Stimulated activated CD4-positive, alpha-beta T cell treated with anti-CD3 and anti-CD28 coated beads, Interleukin-12 subunit alpha, Interleukin-12 subunit beta, amount 100 ng/mL, for 4 hours (primary cell): ENCODE results near the gene CARMIL1.
"Not testable (repeated sequence)": the region's sequence is repeated elsewhere in the genome, so short reads cannot be mapped to it uniquely, and the experiment has no call there.

ENCODE experiments used
- DNase-seq: peaks from one replicate; pipeline ENCODE4 v3.0.0-alpha.2; 2020

The CARMIL1 gene

GRCh38 chr6:25414755-25415154 lies 135.6 kb downstream of the CARMIL1 start:
- no peak for DNase-seq

- DNase-seq = no peak
Measured at GRCh38 chr6:25415274-25415673, 136.1 kb downstream of the CARMIL1 start.

- DNase-seq = no peak
Measured at GRCh38 chr6:25415701-25416100, 136.5 kb downstream of the CARMIL1 start.

GRCh38 chr6:25417046-25417605 lies 138.0 kb downstream of the CARMIL1 start:
- no peak for DNase-seq

GRCh38 chr6:25418454-25419052 lies 139.4 kb downstream of the CARMIL1 start:
- no peak for DNase-seq

GRCh38 chr6:25419879-25420278 lies 140.7 kb downstream of the CARMIL1 start:
- no peak for DNase-seq

GRCh38 chr6:25423358-25423757 lies 144.2 kb downstream of the CARMIL1 start:
- no peak for DNase-seq

- no peak for DNase-seq
Measured at GRCh38 chr6:25424303-25424702, 145.1 kb downstream of the CARMIL1 start.

GRCh38 chr6:25427549-25427948 lies 148.4 kb downstream of the CARMIL1 start:
- DNase-seq = no peak

- DNase-seq = no peak
Measured at GRCh38 chr6:25428758-25429317, 149.7 kb downstream of the CARMIL1 start.

- no peak for DNase-seq
Measured at GRCh38 chr6:25431306-25431974, 152.3 kb downstream of the CARMIL1 start.

- no peak for DNase-seq
Measured at GRCh38 chr6:25431975-25432307, 152.8 kb downstream of the CARMIL1 start.

- DNase-seq = no peak
Measured at GRCh38 chr6:25434921-25435320, 155.7 kb downstream of the CARMIL1 start.

GRCh38 chr6:25435416-25435985 lies 156.3 kb downstream of the CARMIL1 start:
- no peak for DNase-seq

GRCh38 chr6:25436760-25437159 lies 157.6 kb downstream of the CARMIL1 start:
- DNase-seq = no peak

- no peak for DNase-seq
Measured at GRCh38 chr6:25439368-25439767, 160.2 kb downstream of the CARMIL1 start.

- no peak for DNase-seq
Measured at GRCh38 chr6:25441663-25442270, 162.6 kb downstream of the CARMIL1 start.

GRCh38 chr6:25442898-25443297 lies 163.7 kb downstream of the CARMIL1 start:
- no peak for DNase-seq

- DNase-seq = not testable (repeated sequence)
Measured at GRCh38 chr6:25444521-25444920, 165.3 kb downstream of the CARMIL1 start.

- DNase-seq = no peak
Measured at GRCh38 chr6:25446830-25447569, 167.8 kb downstream of the CARMIL1 start.

- no peak for DNase-seq
Measured at GRCh38 chr6:25447570-25447929, 168.4 kb downstream of the CARMIL1 start.

GRCh38 chr6:25448965-25449538 lies 169.9 kb downstream of the CARMIL1 start:
- no peak for DNase-seq

- no peak for DNase-seq
Measured at GRCh38 chr6:25449774-25450173, 170.6 kb downstream of the CARMIL1 start.
